K562 (cell line): ENCODE data around the gene SGK1. TPM values are rescaled to one million over a fixed set of nuclear protein-coding genes. Genes with fewer than 3 reads are reported as not detected.

ENCODE experiments used
- ATAC-seq: fragments of 200-7000 bp; cut with Tn5 transposase; 3 replicates; pipeline ENCODE4 v1.9.1; 2020; ENCODE audit warnings: moderate library complexity
- BruUV-seq: library from RNA; stranded (reverse); fragments of 400-500 nt; replicated peaks from 2 replicates; lab custom pipeline; 2021; lab: Mats Ljungman, UMichigan
- CTCF ChIA-PET: fragments of 300-600 bp; formaldehyde crosslinking; extraction: SDS; loops from one replicate; lab custom pipeline; 2021; ENCODE audit warnings: low intra/inter-chr PET ratio; lab: Yijun Ruan, JAX
- POLR2A ChIA-PET: fragments of 300-600, 350-650 bp; sonication (Branson Sonifier 250); formaldehyde crosslinking; extraction: SDS; loops from one replicate; lab custom pipeline; 2021; ENCODE audit warnings: antibody characterized with exemption, inconsistent platforms; lab: Yijun Ruan, JAX
- DNase-seq, 4 experiments: peaks; one replicate each; pipeline versions ENCODE4 v3.0.0 to v3.0.0-alpha.2; 2011 to 2018; ENCODE audit warnings: low spot score in 3 of 4, mixed read lengths in 3 of 4; ENCODE audit errors: extremely low read depth in 1 of 4
- FAIRE-seq: peaks from 2 replicates; lab custom pipeline; 2011; peaks lifted over from hg19 to GRCh38; lab: Jason Lieb, UNC
- H2AFZ ChIP-seq: 2 replicates; pipeline ENCODE4 v1.6.0; 2011; ENCODE audit warnings: low read depth, low read length, control low read depth, inconsistent platforms
- H3K27ac ChIP-seq: fragments of 200-600 bp; 3 replicates; pipeline ENCODE4 v1.8.0; 2011; ENCODE audit warnings: low read depth, mild to moderate bottlenecking, control low read depth, inconsistent platforms, low read length, moderate library complexity, mixed read lengths; ENCODE audit errors: extremely low read depth
- H3K27me3 ChIP-seq, 2 experiments: fragments of 300-600 bp in 1 of 2; 2 replicates in 1 of 2; 3 replicates in 1 of 2; pipeline versions ENCODE4 v1.6.0 to v1.8.0; 2011; ENCODE audit warnings: inconsistent platforms in 2 of 2, low read length in 2 of 2, mild to moderate bottlenecking in 1 of 2, mixed read lengths in 1 of 2, moderate library complexity in 1 of 2; ENCODE audit not compliant: control insufficient read depth in 2 of 2, insufficient read depth in 2 of 2
- H3K36me3 ChIP-seq: fragments of 300-600 bp; 3 replicates; pipeline ENCODE4 v1.8.0; 2011; ENCODE audit warnings: mild to moderate bottlenecking, low read length, inconsistent platforms; ENCODE audit not compliant: control insufficient read depth, insufficient read depth
- H3K4me1 ChIP-seq, 2 experiments: fragments of 200-600 bp in 1 of 2; replicated peaks in 1 of 2; 2 replicates in 1 of 2; 3 replicates in 1 of 2; pipeline versions ENCODE4 v1.5.1 to v1.8.0; 2011; ENCODE audit warnings: inconsistent platforms in 2 of 2, low read length in 2 of 2, mild to moderate bottlenecking in 1 of 2, mixed read lengths in 1 of 2, moderate library complexity in 1 of 2; ENCODE audit not compliant: control insufficient read depth in 2 of 2, insufficient read depth in 2 of 2
- H3K4me2 ChIP-seq: 2 replicates; pipeline ENCODE4 v1.6.1; 2011; ENCODE audit warnings: low read length, control low read depth, inconsistent platforms, mixed read lengths; ENCODE audit not compliant: insufficient read depth
- H3K4me3 ChIP-seq: fragments of 200-600 bp; sonication (generic), shearing (Covaris generic); 2 replicates; pipeline ENCODE4 v1.5.1; 2016; ENCODE audit warnings: control low read depth, inconsistent platforms
- H3K79me2 ChIP-seq: fragments of 200-600 bp; 3 replicates; pipeline ENCODE4 v1.8.0; 2011; ENCODE audit warnings: low read length, inconsistent platforms; ENCODE audit not compliant: control insufficient read depth, insufficient read depth
- H3K9ac ChIP-seq, 2 experiments: 2 replicates each; pipeline versions ENCODE4 v1.6.0 to v1.6.1; 2011; ENCODE audit warnings: low read depth in 2 of 2, low read length in 2 of 2, control low read depth in 1 of 2, inconsistent platforms in 1 of 2, mild to moderate bottlenecking in 1 of 2, mixed read lengths in 1 of 2; ENCODE audit not compliant: insufficient read depth in 1 of 2
- H3K9me1 ChIP-seq: one replicate; pipeline ENCODE4 v1.6.0; 2011; ENCODE audit warnings: inconsistent platforms, mild to moderate bottlenecking, low read length, moderate library complexity; ENCODE audit not compliant: control insufficient read depth, insufficient read depth
- H3K9me3 ChIP-seq: replicated peaks from 2 replicates; pipeline ENCODE4 v1.5.1; 2011; ENCODE audit warnings: low read depth, low read length, inconsistent platforms; ENCODE audit not compliant: control insufficient read depth, insufficient read depth
- H4K20me1 ChIP-seq: replicated peaks from 2 replicates; pipeline ENCODE4 v1.6.1; 2011; ENCODE audit warnings: low read length, inconsistent platforms, mixed read lengths; ENCODE audit not compliant: control insufficient read depth, insufficient read depth
- AFF1 ChIP-seq, 2 experiments: fragments of 450-650 bp; IDR thresholded peaks; 2 replicates each; pipeline ENCODE4 v1.6.1; 2018; ENCODE audit warnings: mild to moderate bottlenecking in 2 of 2, low read depth in 1 of 2; ENCODE audit not compliant: partially characterized antibody in 2 of 2
- CREM ChIP-seq: IDR thresholded peaks from 2 replicates; pipeline ENCODE4 v1.6.1; 2014; ENCODE audit warnings: antibody characterized with exemption, low read depth
- ETV5 ChIP-seq: sonication (generic); formaldehyde crosslinking; IDR thresholded peaks from 2 replicates; pipeline ENCODE4 v1.4.0; 2020; ENCODE audit warnings: low read depth, mild to moderate bottlenecking, missing genetic modification reagents
- HNRNPH1 ChIP-seq: fragments of 200-400 bp; formaldehyde crosslinking; optimal IDR thresholded peaks from 2 replicates; pipeline ENCODE3; 2017; ENCODE audit warnings: low read depth, mild to moderate bottlenecking, low read length, moderate library complexity
- IFI16 ChIP-seq: fragments of 250-450 bp; sonication (Bioruptor Pico); IDR thresholded peaks from 2 replicates; pipeline ENCODE4 v2.1.2; 2022; ENCODE audit warnings: mild to moderate bottlenecking, inconsistent platforms
- JUND ChIP-seq, 2 experiments: IDR thresholded peaks; 2 replicates in 1 of 2; 3 replicates in 1 of 2; pipeline ENCODE4 v1.6.1; 2011; ENCODE audit warnings: borderline replicate concordance in 2 of 2, low read depth in 2 of 2, low read length in 2 of 2, improper control_type of control experiment in 1 of 2, missing biosample characterization in 1 of 2, missing genetic modification characterization in 1 of 2, missing genetic modification reagents in 1 of 2
- MTA1 ChIP-seq: fragments of 450-650 bp; IDR thresholded peaks from 2 replicates; pipeline ENCODE4 v1.6.1; 2017; ENCODE audit warnings: borderline replicate concordance
- NCOR1 ChIP-seq: fragments of 450-650 bp; IDR thresholded peaks from 2 replicates; pipeline ENCODE4 v1.6.1; 2016; ENCODE audit warnings: mild to moderate bottlenecking, moderate library complexity
- PHTF2 ChIP-seq: fragments of 250-450 bp; sonication (Bioruptor Pico); IDR thresholded peaks from 2 replicates; pipeline ENCODE4 v1.5.0; 2021; ENCODE audit warnings: mild to moderate bottlenecking
- RBM14 ChIP-seq: fragments of 200-400 bp; formaldehyde crosslinking; IDR thresholded peaks from 2 replicates; pipeline ENCODE4 v1.6.1; 2018; ENCODE audit warnings: low read depth, mild to moderate bottlenecking, low read length, moderate library complexity, borderline replicate concordance; ENCODE audit not compliant: insufficient read depth
- RBM15 ChIP-seq: fragments of 200-400 bp; formaldehyde crosslinking; IDR thresholded peaks from 2 replicates; pipeline ENCODE4 v1.6.1; 2018; ENCODE audit warnings: mild to moderate bottlenecking, low read length, moderate library complexity; ENCODE audit not compliant: insufficient read depth
- TEAD2 ChIP-seq: fragments of 450-650 bp; IDR thresholded peaks from 2 replicates; pipeline ENCODE4 v1.6.1; 2016; ENCODE audit warnings: missing genetic modification characterization, control low read depth, missing compliant biosample characterization
- ZBTB8A ChIP-seq: fragments of 450-650 bp; IDR thresholded peaks from 2 replicates; pipeline ENCODE4 v1.6.1; 2018; ENCODE audit warnings: mild to moderate bottlenecking, moderate library complexity; ENCODE audit not compliant: partially characterized antibody
- ZC3H8 ChIP-seq: fragments of 450-650 bp; IDR thresholded peaks from 2 replicates; pipeline ENCODE4 v1.6.1; 2017
- ZNF12 ChIP-seq: sonication (generic); formaldehyde crosslinking; IDR thresholded peaks from 2 replicates; pipeline ENCODE4 v1.4.0; 2020; ENCODE audit warnings: mild to moderate bottlenecking, missing genetic modification reagents
- in situ Hi-C: fragments of 300-500 bp; cut with MboI; formaldehyde crosslinking; loops from 4 replicates; pipeline ENCODE4 v1.15.0; 2018; ENCODE audit warnings: inconsistent platforms, mixed read lengths
- intact Hi-C: fragments of 100-400 bp; cut with micrococcal nuclease; formaldehyde crosslinking; loops from 2 replicates; pipeline ENCODE4 v1.14.2; 2022
- polyA plus RNA-seq, 8 experiments: library from polyadenylated mRNA; depleted of rRNA in 4 of 8; stranded (reverse) in 5 of 8; unstranded in 3 of 8; fragments of >200 nt; fragmentation: Nextera tagmentation in 2 of 8; fragmentation: Illumina TruSeq in 1 of 8; extraction: Ambion mirVana in 2 of 8; extraction: Trizol in 1 of 8; gene quantifications; 2 replicates each; pipeline versions ENCODE4 v1.2.1 to v1.2.3, GENCODE V29; 2011 to 2014; ENCODE audit warnings: inconsistent platforms in 1 of 8, missing spikeins in 1 of 8
- total RNA-seq, 7 experiments: library from RNA; depleted of rRNA in 6 of 7; stranded (reverse); fragments of >200 nt in 6 of 7; fragmentation: Illumina TruSeq in 2 of 7; extraction: Trizol in 2 of 7; gene quantifications; 2 replicates each; pipeline versions ENCODE4 v1.2.1 to v1.2.3, GENCODE V29; 2011 to 2021; ENCODE audit warnings: low replicate concordance in 1 of 7

Gene SGK1
- total and polyA plus RNA-seq, 9 of the 15 experiments (the other 6 are each of a cell fraction or from before 2014, with no cell fraction given): 3.5 to 7.2 (median 3.9) TPM

GRCh38 chr6:134221250-134221649, 96.7 kb downstream of the SGK1 start (continued):
- TF ChIP-seq HNRNPH1 (no peak), IFI16 (CRISPR knock-in tag) (no peak), RBM15 (no peak), ETV5 (no peak), MTA1 (no peak)

- Histone ChIP-seq H3K27me3 (no peaks in the 10 kb centered on the region), H4K20me1 (no peaks in the 10 kb centered on the region), H3K79me2 (no peaks in the 10 kb centered on the region), H3K9me3 (no peaks in the 10 kb centered on the region), H3K9ac (no peak overlapping the region), H3K4me3 (no peak overlapping the region), H3K9me1 (no peaks in the 10 kb centered on the region), H3K27ac (no peak overlapping the region), H3K36me3 (no peaks in the 10 kb centered on the region), H3K4me2 (no peak overlapping the region), H3K4me1 (peaks cover 7 to 16% of the 10 kb centered on the region in 2 experiments; a peak in 4 of 5 replicates), H2AFZ (no peak overlapping the region)
- FAIRE-seq (no peak), ATAC-seq (no peak), DNase-seq (no peak)
- no peak for TF ChIP-seq NCOR1
- TF ChIP-seq JUND (IDR thresholded peaks at IDR 0.05; ENCODE audit: borderline replicate concordance, low read depth, low read length): no peak
- TF ChIP-seq JUND (tag; IDR thresholded peaks at IDR 0.05; ENCODE audit: borderline replicate concordance, low read depth, low read length): no peak
- no peak for TF ChIP-seq ZNF12 (CRISPR knock-in tag)
- no peak for TF ChIP-seq CREM
- no peak for TF ChIP-seq AFF1 (IDR thresholded peaks at IDR 0.05; ENCODE audit: low read depth in 1 of 2, partially characterized antibody in 2 of 2)
- no peak for TF ChIP-seq RBM14
- no peak for TF ChIP-seq ZC3H8
- TF ChIP-seq ZBTB8A: no peak
- no peak for TF ChIP-seq PHTF2 (CRISPR knock-in tag)
- TF ChIP-seq TEAD2 (tag): no peak
- intact Hi-C loops: no loop called here
- in situ Hi-C loops: no loop called here
- ChIA-PET CTCF (no interaction called here), POLR2A (no interaction called here)
- no TSS peak for BruUV-seq
Measured at GRCh38 chr6:134217798-134218140, 100.1 kb downstream of the SGK1 start.
